ENCODE measurements around the gene MMS19.
"Not testable (repeated sequence)": the region's sequence is repeated elsewhere in the genome, so short reads cannot be mapped to it uniquely, and the experiment has no call there.

The MMS19 gene
- 21.1 to 134 (median 73.6) reads per million in 18 experiments for total RNA-seq

GRCh38 chr10:97498076-97498840 is at the start of gene MMS19:
Gene MMS19, minus strand, starts transcription at chr10:97498422. Its CDS starts 38 bp downstream, at chr10:97498384.
- peak; percentile 97 to 99 for DNase-seq

DNA sequence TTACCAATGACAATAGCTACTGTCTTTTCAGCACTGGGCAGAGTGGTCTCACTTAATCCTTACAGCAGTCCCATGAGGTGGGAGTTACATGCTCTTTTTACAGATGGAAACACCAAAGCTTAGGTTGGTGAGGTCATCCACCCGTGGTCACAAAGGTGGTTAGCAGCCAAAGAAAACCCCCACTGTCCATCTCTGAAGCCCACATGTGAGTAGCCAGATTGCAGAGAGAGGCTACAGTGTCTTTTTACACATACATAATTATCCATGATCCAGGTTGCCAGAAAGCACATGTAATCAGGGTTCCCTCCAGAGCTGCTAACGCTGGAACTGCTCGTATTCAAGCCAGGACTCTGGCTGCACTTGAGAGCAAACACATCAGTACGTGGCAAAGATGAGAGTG is 49.7 kb upstream of the MMS19 start:
- DNase-seq = no peak

DNA sequence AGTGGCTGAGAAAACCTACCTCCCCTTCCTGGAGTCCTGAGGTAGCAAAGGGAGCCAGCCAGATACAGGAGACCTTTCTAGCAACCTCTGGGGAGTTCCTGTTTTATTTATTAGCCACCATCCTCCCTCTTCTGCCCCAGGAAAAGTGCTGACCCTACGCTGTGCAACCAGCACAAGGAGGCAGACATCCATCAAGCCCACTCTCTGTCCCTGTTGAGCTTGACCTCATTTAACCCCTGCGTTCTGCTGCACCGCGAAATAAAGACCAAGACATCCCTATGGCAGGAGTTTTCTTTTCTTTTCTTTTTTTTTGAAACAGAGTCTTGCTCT is 49.0 kb upstream of the MMS19 start:
- DNase-seq = peak; percentile 32 to 49

GRCh38 chr10:97546456-97547270 is 48.4 kb upstream of the MMS19 start:
- DNase-seq = no peak

DNA sequence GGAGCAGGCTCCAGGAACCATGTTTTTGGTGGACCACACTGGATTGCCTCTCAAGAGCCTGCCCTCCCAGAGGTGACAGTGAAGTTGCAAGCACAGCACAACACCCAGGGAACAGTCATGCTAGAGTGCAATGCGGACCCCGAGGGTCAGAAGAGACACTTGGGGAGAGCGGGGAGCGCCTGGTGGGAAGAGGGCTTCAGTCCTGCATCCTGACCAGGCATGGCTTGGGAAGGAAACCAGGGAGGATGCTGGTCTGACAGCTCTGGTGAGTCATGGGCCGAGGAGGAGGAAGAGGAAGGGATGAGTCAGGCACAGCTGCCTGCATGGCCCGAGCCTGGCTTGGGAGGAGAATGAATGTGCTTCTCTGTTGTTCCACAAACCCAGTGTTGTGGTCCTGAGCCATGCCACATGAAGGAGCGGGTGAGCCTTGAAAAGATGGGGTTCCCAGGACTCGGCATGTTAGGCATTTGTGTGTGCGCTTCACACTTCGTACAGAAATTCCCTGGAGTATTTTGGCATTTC is 44.9 kb upstream of the MMS19 start:
- peak; percentile 83 to 93 for DNase-seq

GRCh38 chr10:97542169-97543024 is 44.2 kb upstream of the MMS19 start:
- peak; percentile 67 to 84 for DNase-seq

GRCh38 chr10:97540669-97541500 is 42.7 kb upstream of the MMS19 start:
- peak; percentile 14 to 48 for DNase-seq

DNA sequence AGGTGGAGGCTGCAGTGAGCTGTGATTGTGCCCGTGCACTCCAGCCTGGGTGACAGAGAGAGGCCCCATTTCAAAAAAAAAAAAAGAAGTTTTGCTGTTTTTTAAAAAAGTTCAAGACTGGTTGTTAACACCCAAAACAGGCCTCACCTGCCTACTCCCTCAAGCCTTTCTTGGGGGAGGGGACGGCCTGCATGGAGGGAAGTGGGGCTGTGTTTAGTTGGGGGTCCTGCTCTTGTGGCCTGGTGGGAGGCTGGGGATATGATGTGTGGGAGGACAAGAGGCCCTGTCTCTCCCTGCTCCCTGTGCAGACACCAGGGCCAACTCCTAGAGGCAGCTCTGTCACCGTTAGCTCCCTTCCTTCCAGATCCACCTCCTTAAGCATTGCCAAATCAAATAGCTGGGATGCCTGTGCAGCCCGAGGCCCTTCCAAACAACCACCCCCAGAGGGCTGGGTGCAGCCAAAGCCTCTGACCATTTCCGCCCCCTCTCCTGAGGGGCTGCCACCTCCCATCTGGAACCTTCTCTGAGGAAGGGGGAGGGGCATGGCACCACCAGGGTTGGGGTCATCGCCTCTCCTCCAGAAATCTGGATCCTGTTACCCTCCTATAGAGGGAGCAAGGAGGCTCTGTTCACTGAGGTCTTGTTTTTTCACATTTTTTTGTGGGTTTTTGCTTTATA is 41.4 kb upstream of the MMS19 start:
- DNase-seq = no peak

DNA sequence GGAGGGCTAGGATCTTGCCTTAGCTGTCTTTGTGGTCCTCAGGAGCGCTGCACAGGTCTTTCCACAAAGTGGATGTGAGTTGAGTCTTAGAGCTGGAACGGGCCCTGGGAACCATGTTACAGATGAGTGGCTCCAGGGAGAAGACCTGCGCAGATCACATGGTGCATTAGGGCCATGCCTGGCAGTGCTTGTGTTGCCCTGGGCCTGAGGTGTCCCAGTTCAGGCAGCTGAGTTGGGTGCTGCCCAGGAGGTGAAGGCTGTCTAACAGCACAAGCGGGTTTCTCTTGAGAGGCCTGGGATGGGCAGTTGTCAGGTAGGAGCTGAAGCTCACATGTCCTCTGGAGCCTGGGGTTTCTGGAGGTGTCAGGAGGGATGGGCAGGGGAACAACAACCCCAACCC is 40.6 kb upstream of the MMS19 start:
- no peak for DNase-seq

DNA sequence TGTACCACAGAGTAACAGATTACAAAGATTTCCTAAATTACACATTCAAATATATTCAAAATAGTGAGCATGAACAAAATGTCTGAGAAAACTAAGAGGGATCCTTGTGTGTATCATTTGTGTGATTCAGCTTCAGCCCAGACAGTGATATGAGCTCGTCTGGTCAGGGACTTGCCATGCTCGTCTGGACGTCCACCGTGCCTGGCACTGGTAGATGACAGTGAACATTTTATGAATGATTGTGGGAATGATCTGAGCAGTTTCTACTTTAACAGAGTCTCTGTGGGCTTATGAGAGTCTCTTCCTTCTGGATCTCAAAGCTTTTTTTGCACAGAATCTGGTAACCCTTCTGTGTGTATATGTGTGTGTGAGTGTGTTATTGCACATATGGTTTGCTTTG is 40.2 kb upstream of the MMS19 start:
- DNase-seq = no peak

GRCh38 chr10:97537186-97537869 is 39.1 kb upstream of the MMS19 start:
- no peak for DNase-seq

GRCh38 chr10:97534746-97535367 is 36.6 kb upstream of the MMS19 start:
- peak; percentile 46 to 64 for DNase-seq

DNA sequence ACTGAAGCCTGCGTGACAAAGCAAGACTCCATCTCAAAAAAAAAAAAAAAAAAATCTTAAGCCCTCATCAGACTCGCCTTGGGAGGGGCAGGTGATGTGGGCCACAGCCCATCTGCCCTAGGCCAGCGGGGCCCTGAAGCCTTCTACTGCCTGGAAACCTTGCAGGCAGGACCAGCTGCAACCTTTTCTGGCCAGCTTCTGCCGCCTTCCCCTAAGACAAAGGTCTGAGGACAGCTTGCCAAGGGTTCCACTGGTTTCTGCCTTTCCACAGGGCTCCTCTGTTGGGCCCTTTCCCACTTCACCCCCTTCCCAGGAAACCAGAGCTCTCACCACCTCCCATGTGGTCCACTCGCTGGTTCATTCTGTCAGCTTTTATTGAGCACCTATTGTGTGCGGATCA is 35.7 kb upstream of the MMS19 start:
- no peak for DNase-seq

GRCh38 chr10:97532935-97533671 is 34.9 kb upstream of the MMS19 start:
- no peak for DNase-seq

DNA sequence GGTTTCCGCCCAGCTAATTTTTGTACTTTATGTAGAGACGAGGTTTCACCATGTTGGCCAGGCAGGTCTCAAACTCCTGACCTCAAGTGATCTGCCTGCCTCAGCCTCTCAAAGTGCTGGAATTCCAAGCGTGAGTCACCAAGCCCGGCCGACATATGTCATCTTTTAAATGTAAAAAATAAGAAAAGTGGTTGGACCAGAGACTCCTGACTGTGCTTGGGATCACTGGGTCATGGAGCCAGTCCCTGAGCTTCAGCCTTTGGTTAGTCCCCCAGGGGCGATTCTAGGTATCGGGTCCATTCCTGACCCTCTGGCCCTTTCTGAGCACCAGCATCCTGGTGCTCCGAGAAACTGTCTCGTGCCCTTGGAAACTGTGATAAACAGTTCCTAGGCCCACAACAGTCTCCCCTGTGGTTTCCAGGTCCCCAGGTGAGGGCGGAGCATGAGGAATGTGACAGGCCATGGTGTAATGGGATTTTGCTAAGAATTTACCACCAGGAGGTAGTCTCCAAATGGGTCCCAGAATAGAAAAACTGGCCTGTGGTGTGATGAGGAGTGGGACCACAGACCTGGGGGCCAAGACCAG is 33.3 kb upstream of the MMS19 start:
- DNase-seq = no peak

DNA sequence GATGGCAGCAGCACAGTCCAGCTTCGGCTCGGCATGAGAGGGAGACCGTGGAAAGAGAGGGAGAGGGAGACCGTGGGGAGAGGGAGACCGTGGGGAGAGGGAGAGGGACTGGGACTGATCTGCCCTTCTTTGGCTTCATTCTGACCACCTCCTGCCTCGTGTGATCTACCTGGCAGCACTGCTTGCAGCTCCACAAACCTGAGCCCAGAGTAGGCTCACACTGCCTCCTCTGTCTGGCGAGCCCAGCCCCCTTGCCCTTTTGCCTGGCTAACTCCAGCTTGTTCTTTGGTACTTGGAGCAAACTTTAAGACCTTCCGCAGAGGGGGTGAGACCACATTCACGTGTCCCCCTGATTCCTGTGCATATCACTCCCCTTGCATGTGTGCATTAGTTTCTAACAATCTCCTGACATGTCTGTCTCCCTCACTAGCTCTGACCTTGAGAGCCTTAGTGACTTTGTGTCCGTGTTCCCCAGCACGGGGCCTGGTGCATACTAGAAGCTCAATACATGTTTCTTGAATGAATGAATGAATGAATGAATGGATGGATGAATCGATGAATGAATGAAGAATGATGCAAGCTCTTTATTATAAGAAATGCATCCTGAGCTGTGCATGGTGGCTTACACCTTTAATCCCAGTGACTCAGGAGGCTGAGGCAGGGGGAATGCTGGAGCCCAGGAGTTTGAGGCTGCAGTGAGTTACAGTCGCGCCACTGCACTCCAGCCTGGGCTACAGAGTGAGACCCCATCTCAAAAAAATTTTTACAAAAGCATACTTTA is 31.7 kb upstream of the MMS19 start:
- DNase-seq = no peak

DNA sequence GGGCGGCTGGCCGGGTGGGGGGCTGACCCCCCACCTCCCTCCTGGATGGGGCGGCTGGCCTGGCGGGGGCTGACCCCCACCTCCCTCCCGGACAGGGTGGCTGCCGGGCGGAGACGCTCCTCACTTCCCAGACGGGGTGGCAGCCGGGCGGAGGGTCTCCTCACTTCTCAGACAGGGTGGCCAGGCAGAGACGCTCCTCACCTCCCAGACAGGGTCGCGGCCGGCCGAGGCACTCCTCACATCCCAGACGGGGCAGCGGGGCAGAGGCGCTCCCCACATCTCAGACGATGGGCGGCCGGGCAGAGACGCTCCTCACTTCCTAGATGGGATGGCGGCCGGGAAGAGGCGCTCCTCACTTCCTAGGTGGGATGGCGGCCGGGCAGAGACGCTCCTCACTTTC is 30.7 kb upstream of the MMS19 start:
- DNase-seq = not testable (repeated sequence)

- DNase-seq = no peak
Observed at GRCh38 chr10:97525683-97526110, 27.5 kb upstream of the MMS19 start.

All from inflammatory macrophage (primary cell).